ENCODE measurements around the gene RHBG. TPM values are rescaled to one million over a fixed set of nuclear protein-coding genes. Genes with fewer than 3 reads are reported as not detected.

The RHBG gene
- polyA plus RNA-seq, 1 donor (not counting 4 experiments of a cell fraction or from before 2014, with no cell fraction given): not detected

DNA sequence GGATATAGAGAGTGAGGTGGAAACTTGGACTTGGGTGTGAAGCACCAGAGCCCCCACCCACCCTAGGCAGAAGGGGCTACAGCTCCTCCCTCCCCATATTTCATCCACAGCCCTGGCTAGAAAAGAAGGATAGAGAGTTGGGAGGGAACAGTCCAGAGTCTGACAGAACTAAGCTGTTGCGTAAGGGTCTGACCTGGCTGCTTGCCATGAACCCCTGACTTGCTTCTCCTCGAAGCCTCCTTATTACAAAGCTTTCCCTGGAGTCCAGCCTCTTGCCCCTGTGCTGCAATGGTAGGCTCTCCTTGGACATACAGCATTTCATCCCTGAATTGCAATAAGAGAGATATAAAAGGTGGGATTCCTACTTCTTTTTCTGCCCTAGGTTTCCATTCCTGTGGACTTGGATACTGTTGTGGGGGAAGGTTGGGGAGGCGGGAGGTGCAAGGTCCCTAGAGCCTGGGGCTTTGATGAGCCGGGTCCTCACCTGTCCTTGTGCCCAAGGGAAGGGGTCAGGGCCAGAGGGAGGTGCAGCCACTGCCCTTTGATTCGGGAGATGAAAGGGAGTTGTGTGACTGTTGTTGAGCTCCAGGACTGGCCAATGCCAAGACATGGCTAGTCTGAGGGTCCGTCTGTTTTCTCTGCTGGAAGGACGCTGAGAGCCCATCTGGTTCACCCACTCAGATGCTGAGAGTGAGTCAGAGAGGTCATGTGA, 2.7 kb downstream of the RHBG start:
- peaks cover 16% of the 10 kb centered on the region for H3K27me3 ChIP-seq (ENCODE audit: control insufficient read depth, extremely low read depth, insufficient read depth, low read length)
- H3K9ac ChIP-seq (ENCODE audit: control insufficient read depth, extremely low read depth, insufficient read depth, low read length): no peak overlapping the region
- no peak overlapping the region for H3K4me3 ChIP-seq (ENCODE audit: control insufficient read depth in 2 of 3, extremely low read depth in 1 of 3, insufficient read depth in 2 of 3, low read depth in 1 of 3, low read length in 3 of 3)
- H3K4me1 ChIP-seq (ENCODE audit: control insufficient read depth, extremely low read depth, insufficient read depth, low read length): no peaks in the 10 kb centered on the region
- H3K36me3 ChIP-seq (ENCODE audit: control insufficient read depth in 2 of 2, extremely low read depth in 1 of 2, insufficient read depth in 2 of 2, low read length in 2 of 2): no peaks in the 10 kb centered on the region
- no peaks in the 10 kb centered on the region for H4K20me1 ChIP-seq (ENCODE audit: control insufficient read depth, extremely low read depth, insufficient read depth, low read length)
- H3K9me3 ChIP-seq (ENCODE audit: control insufficient read depth, low read depth, low read length): no peaks in the 10 kb centered on the region
- dilution Hi-C loops (cut with MboI; ENCODE audit: extremely low pct_ligation_motif_present, low sequenced_read_pairs): no loop called here
- no peaks in the 10 kb centered on the region for H3K9me1 ChIP-seq (ENCODE audit: control insufficient read depth, extremely low read depth, insufficient read depth, low read length)
- H3K4me2 ChIP-seq (ENCODE audit: control insufficient read depth, extremely low read depth, insufficient read depth, low read depth, low read length): no peak overlapping the region
- H3K27ac ChIP-seq (ENCODE audit: control insufficient read depth, insufficient read depth, low read length): no peak overlapping the region
- FAIRE-seq: no peak
- no peak for DNase-seq (ENCODE audit: low read depth, low spot score)
- H3K79me2 ChIP-seq (ENCODE audit: control insufficient read depth, insufficient read depth, low read length): no peaks in the 10 kb centered on the region
- TF ChIP-seq, protein P1, sequence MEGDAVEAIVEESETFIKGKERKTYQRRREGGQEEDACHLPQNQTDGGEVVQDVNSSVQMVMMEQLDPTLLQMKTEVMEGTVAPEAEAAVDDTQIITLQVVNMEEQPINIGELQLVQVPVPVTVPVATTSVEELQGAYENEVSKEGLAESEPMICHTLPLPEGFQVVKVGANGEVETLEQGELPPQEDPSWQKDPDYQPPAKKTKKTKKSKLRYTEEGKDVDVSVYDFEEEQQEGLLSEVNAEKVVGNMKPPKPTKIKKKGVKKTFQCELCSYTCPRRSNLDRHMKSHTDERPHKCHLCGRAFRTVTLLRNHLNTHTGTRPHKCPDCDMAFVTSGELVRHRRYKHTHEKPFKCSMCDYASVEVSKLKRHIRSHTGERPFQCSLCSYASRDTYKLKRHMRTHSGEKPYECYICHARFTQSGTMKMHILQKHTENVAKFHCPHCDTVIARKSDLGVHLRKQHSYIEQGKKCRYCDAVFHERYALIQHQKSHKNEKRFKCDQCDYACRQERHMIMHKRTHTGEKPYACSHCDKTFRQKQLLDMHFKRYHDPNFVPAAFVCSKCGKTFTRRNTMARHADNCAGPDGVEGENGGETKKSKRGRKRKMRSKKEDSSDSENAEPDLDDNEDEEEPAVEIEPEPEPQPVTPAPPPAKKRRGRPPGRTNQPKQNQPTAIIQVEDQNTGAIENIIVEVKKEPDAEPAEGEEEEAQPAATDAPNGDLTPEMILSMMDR (optimal IDR thresholded peaks at IDR 0.05 in 1 of 3, IDR thresholded peaks at IDR 0.05 in 1 of 3, conservative IDR thresholded peaks at IDR 0.05 in 1 of 3; ENCODE audit: extremely low read depth in 1 of 3, insufficient read depth in 2 of 3, low read length in 3 of 3): no peak
- TF ChIP-seq EZH2 (IDR thresholded peaks at IDR 0.05; ENCODE audit: low read length): no peak
- H2AFZ ChIP-seq (ENCODE audit: control insufficient read depth, low read length): no peak overlapping the region

DNA sequence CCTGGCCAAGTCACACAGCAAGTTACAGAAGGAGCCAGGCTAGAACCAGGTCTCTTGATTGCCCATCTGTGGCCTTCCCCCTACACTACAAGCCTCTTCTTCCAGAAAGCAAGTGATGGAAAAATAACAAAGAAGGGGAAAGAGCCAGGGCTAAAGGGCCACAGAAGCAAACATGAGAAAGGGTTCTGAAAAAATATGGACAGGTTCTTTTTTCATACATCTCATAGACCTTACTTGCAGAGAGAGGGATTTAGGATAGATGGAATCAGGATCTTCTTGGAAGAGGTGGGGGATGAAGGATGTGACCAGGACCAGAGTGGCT, 3.2 kb downstream of the RHBG start:
- H2AFZ ChIP-seq (ENCODE audit: control insufficient read depth, low read length): no peak overlapping the region
- dilution Hi-C loops (cut with MboI; ENCODE audit: extremely low pct_ligation_motif_present, low sequenced_read_pairs): no loop called here
- no peak for FAIRE-seq
- H3K4me2 ChIP-seq (ENCODE audit: control insufficient read depth, extremely low read depth, insufficient read depth, low read depth, low read length): no peak overlapping the region
- H3K4me1 ChIP-seq (ENCODE audit: control insufficient read depth, extremely low read depth, insufficient read depth, low read length): no peaks in the 10 kb centered on the region
- no peaks in the 10 kb centered on the region for H3K9me3 ChIP-seq (ENCODE audit: control insufficient read depth, low read depth, low read length)
- H4K20me1 ChIP-seq (ENCODE audit: control insufficient read depth, extremely low read depth, insufficient read depth, low read length): no peaks in the 10 kb centered on the region
- no peaks in the 10 kb centered on the region for H3K9me1 ChIP-seq (ENCODE audit: control insufficient read depth, extremely low read depth, insufficient read depth, low read length)
- DNase-seq (ENCODE audit: low read depth, low spot score): no peak
- H3K4me3 ChIP-seq (ENCODE audit: control insufficient read depth in 2 of 3, extremely low read depth in 1 of 3, insufficient read depth in 2 of 3, low read depth in 1 of 3, low read length in 3 of 3): no peak overlapping the region
- no peaks in the 10 kb centered on the region for H3K79me2 ChIP-seq (ENCODE audit: control insufficient read depth, insufficient read depth, low read length)
- H3K36me3 ChIP-seq (ENCODE audit: control insufficient read depth in 2 of 2, extremely low read depth in 1 of 2, insufficient read depth in 2 of 2, low read length in 2 of 2): no peaks in the 10 kb centered on the region
- no peak overlapping the region for H3K27ac ChIP-seq (ENCODE audit: control insufficient read depth, insufficient read depth, low read length)
- no peak overlapping the region for H3K9ac ChIP-seq (ENCODE audit: control insufficient read depth, extremely low read depth, insufficient read depth, low read length)
- peaks cover 13% of the 10 kb centered on the region for H3K27me3 ChIP-seq (ENCODE audit: control insufficient read depth, extremely low read depth, insufficient read depth, low read length)
- no peak for TF ChIP-seq EZH2 (IDR thresholded peaks at IDR 0.05; ENCODE audit: low read length)
- TF ChIP-seq, protein P1 (optimal IDR thresholded peaks at IDR 0.05 in 1 of 3, IDR thresholded peaks at IDR 0.05 in 1 of 3, conservative IDR thresholded peaks at IDR 0.05 in 1 of 3; ENCODE audit: extremely low read depth in 1 of 3, insufficient read depth in 2 of 3, low read length in 3 of 3): no peak

All from keratinocyte (primary cell).